Mononuclear cell (primary cell): ENCODE results near the gene FNDC3B. TPM values are rescaled to one million over a fixed set of nuclear protein-coding genes. Genes with fewer than 3 reads are reported as not detected.

Experiments used
- H3K27me3 ChIP-seq: 2 replicates; pipeline ENCODE4 v1.6.0; 2011; ENCODE audit warnings: low read length, control low read depth; ENCODE audit not compliant: insufficient read depth
- H3K4me1 ChIP-seq: 2 replicates; pipeline ENCODE4 v1.5.1; 2011; ENCODE audit warnings: mild to moderate bottlenecking, low read length, control low read depth; ENCODE audit not compliant: insufficient read depth
- H3K4me3 ChIP-seq: 2 replicates; pipeline ENCODE4 v1.5.1; 2011; ENCODE audit warnings: mild to moderate bottlenecking, low read length, moderate library complexity
- H3K9me3 ChIP-seq: 2 replicates; pipeline ENCODE4 v1.5.1; 2011; ENCODE audit warnings: low read depth, mild to moderate bottlenecking, control low read depth, low read length
- total RNA-seq: library from RNA; depleted of rRNA; stranded (reverse); fragments of >200 nt; gene quantifications from one replicate; pipeline ENCODE4 v1.2.3, GENCODE V29; 2012

FNDC3B gene
- total RNA-seq, 1 donor = 46.1 TPM

DNA sequence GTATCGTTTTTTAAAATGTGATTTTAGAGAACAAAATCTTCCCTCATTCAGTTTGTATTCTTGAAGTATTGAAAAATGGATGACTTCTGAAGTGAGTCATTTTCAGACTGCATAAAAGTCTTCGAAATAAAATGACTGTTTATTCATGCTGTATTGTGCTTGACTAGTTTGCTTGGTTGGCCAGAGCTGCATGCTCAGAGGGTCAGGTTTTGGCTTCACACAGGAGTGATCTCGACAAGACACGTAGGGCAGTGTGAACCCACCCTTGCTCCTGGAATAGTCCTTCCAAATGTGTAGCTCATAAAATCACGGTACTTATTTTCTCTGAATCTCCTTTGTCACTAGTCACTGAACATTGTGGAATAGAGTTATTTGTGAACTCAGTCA lies 73.3 kb downstream of the FNDC3B start:
- no peaks in the 10 kb centered on the region for H3K27me3 ChIP-seq
- no peak overlapping the region for H3K4me3 ChIP-seq
- H3K4me1 ChIP-seq = peaks cover 29% of the 10 kb centered on the region
- H3K9me3 ChIP-seq = no peaks in the 10 kb centered on the region

GRCh38 chr3:172113710-172114109 lies 74.3 kb downstream of the FNDC3B start:
- no peaks in the 10 kb centered on the region for H3K9me3 ChIP-seq
- H3K4me1 ChIP-seq = peaks cover 28% of the 10 kb centered on the region
- no peak overlapping the region for H3K4me3 ChIP-seq
- no peaks in the 10 kb centered on the region for H3K27me3 ChIP-seq

DNA sequence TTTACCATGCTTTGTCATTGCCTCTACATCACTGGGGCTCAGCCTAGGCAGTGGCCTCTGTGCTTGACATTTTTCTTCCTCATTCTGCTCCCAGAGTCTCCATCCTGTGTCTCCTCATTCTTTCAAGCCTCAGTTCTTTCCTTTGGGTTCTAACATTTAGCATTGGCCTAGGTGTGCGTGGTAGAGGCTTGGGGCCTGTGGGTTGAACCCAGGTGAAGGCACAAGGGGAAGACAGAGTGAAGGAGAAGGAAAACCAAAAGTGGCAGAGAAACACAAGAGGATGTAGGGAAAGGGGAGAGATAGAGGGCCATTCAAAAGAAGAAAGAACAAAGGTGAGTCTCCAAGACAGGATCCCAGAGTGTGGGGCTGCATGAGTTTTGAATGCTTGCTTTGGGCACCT lies 75.7 kb downstream of the FNDC3B start:
- no peak overlapping the region for H3K4me3 ChIP-seq
- no peaks in the 10 kb centered on the region for H3K9me3 ChIP-seq
- peaks cover 21% of the 10 kb centered on the region for H3K4me1 ChIP-seq
- no peaks in the 10 kb centered on the region for H3K27me3 ChIP-seq

GRCh38 chr3:172115787-172116186 lies 76.4 kb downstream of the FNDC3B start:
- no peaks in the 10 kb centered on the region for H3K9me3 ChIP-seq
- H3K4me3 ChIP-seq = no peak overlapping the region
- H3K4me1 ChIP-seq = peaks cover 21% of the 10 kb centered on the region
- no peaks in the 10 kb centered on the region for H3K27me3 ChIP-seq

GRCh38 chr3:172118019-172118418 lies 78.6 kb downstream of the FNDC3B start:
- H3K4me3 ChIP-seq = no peak overlapping the region
- no peaks in the 10 kb centered on the region for H3K27me3 ChIP-seq
- H3K9me3 ChIP-seq = no peaks in the 10 kb centered on the region
- H3K4me1 ChIP-seq = peaks cover 21% of the 10 kb centered on the region

- no peak overlapping the region for H3K4me3 ChIP-seq
- H3K27me3 ChIP-seq = no peaks in the 10 kb centered on the region
- H3K4me1 ChIP-seq = peaks cover 10% of the 10 kb centered on the region
- H3K9me3 ChIP-seq = no peaks in the 10 kb centered on the region
These were observed 80.0 kb downstream of the FNDC3B start for GRCh38 chr3:172119266-172119969.

DNA sequence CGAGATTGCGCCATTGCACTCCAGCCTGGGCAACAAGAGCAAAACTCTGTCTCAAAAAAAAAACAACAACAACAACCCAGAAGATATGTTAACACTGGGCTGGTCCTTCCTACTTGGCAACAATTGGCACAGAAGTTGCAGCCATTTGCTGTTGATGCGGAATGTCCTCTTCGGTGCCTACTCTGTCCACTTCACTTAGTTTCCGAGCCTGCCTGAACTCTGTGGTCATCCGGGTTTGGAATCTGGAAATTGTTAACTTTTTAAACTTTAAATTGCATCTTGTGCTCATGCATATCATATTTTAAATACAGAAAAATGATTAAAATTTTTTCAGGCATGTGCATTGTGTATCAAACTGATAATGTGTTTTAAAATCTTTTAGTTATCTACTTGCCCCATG lies 81.5 kb downstream of the FNDC3B start:
- no peak overlapping the region for H3K4me3 ChIP-seq
- H3K9me3 ChIP-seq = no peaks in the 10 kb centered on the region
- peaks cover 18% of the 10 kb centered on the region for H3K4me1 ChIP-seq
- no peaks in the 10 kb centered on the region for H3K27me3 ChIP-seq

DNA sequence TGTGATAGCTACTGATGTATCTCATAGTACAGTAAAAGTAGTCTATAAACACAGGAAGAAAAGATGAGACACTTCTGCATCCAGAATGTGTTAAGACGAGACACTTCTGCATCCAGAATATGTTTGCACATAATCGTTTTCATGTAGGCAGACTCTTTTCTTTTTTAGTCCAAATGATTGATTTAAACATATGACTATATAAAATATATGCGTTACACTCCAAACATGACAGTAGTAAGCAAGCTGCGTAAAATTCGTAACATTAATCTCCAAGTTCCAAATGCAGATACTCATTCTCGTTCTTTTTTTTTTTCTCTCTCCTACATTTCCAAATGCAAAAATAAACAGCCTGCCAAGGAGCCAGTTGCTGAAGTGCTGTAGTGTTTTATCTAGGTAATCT lies 82.6 kb downstream of the FNDC3B start:
- no peaks in the 10 kb centered on the region for H3K9me3 ChIP-seq

GRCh38 chr3:172124271-172124670 lies 84.9 kb downstream of the FNDC3B start:
- no peaks in the 10 kb centered on the region for H3K9me3 ChIP-seq
- no peaks in the 10 kb centered on the region for H3K27me3 ChIP-seq
- H3K4me1 ChIP-seq = peaks cover 42% of the 10 kb centered on the region
- no peak overlapping the region for H3K4me3 ChIP-seq

More for the DNA sequence above, 82.6 kb downstream of the FNDC3B start:
- no peak overlapping the region for H3K4me3 ChIP-seq
- no peaks in the 10 kb centered on the region for H3K27me3 ChIP-seq
- H3K4me1 ChIP-seq = peaks cover 28% of the 10 kb centered on the region

GRCh38 chr3:172125053-172125452 lies 85.7 kb downstream of the FNDC3B start:
- H3K4me1 ChIP-seq = peaks cover 46% of the 10 kb centered on the region
- no peaks in the 10 kb centered on the region for H3K9me3 ChIP-seq
- H3K27me3 ChIP-seq = no peaks in the 10 kb centered on the region

GRCh38 chr3:172125963-172126457 lies 86.6 kb downstream of the FNDC3B start:
- Histone ChIP-seq H3K27me3 (no peaks in the 10 kb centered on the region), H3K4me3 (no peak overlapping the region), H3K4me1 (peaks cover 56% of the 10 kb centered on the region), H3K9me3 (no peaks in the 10 kb centered on the region)

More at GRCh38 chr3:172125053-172125452, 85.7 kb downstream of the FNDC3B start:
- H3K4me3 ChIP-seq = no peak overlapping the region

- H3K27me3 ChIP-seq = no peaks in the 10 kb centered on the region
- H3K4me1 ChIP-seq = peaks cover 60% of the 10 kb centered on the region
- H3K9me3 ChIP-seq = no peaks in the 10 kb centered on the region
- no peak overlapping the region for H3K4me3 ChIP-seq
These were observed 87.4 kb downstream of the FNDC3B start for GRCh38 chr3:172126741-172127140.

DNA sequence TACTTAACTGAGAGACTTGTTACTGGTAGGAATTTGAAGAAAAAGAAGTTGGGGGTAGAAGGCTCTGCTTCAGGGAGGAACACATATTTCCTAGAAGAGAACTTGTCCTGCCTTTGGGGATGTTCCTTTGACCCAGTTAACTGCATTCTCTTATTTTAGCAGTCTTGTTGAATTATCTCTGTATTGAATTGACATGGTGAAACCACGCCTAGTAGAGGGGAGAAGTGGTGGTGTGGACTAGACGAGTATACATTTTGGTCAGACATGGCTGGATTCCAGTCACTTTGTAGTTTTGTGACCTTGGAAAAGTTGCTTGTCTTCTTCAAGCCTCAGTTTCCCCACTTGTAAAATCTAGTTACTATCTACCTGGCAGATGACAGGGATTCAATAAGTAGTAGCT lies 87.8 kb downstream of the FNDC3B start:
- H3K4me3 ChIP-seq = no peak overlapping the region
- H3K27me3 ChIP-seq = no peaks in the 10 kb centered on the region
- no peaks in the 10 kb centered on the region for H3K9me3 ChIP-seq
- peaks cover 64% of the 10 kb centered on the region for H3K4me1 ChIP-seq

DNA sequence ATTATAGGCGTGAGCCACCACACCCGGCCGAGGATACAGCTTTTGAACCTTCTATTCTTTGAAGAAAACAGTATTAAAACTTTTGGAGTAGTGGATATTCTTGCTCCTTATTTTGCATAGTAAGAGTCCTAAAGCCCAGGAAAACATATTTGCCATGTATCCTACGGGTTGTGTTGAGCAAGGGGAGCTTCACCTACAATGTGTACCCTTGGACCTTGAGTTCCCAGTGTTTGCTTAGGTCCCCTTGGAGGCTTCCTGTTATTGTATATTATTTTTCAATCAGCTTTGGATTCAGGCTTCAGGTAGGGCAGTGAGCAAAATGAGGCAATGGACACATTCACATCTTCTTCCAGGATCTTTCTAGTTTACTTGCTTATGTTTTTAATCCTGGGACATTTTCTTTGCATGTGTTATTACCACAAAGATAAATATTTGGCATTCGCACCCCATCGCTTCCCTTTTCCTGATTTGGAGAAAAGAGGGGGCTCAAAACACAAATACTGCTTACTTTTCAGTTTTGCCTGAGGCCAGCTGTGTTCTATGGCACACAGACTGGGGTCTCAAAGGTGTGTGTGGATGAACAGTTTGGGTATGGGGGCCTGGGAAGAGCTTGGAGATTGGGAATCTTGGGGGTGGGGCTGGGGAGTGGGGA lies 88.7 kb downstream of the FNDC3B start:
- Histone ChIP-seq H3K27me3 (no peaks in the 10 kb centered on the region), H3K4me3 (no peak overlapping the region), H3K4me1 (peaks cover 69% of the 10 kb centered on the region), H3K9me3 (no peaks in the 10 kb centered on the region)

GRCh38 chr3:172128858-172129257 lies 89.5 kb downstream of the FNDC3B start:
- H3K27me3 ChIP-seq = no peaks in the 10 kb centered on the region
- H3K4me1 ChIP-seq = peaks cover 72% of the 10 kb centered on the region
- no peak overlapping the region for H3K4me3 ChIP-seq
- no peaks in the 10 kb centered on the region for H3K9me3 ChIP-seq

GRCh38 chr3:172129498-172129849 lies 90.1 kb downstream of the FNDC3B start:
- H3K9me3 ChIP-seq = no peaks in the 10 kb centered on the region
- peaks cover 76% of the 10 kb centered on the region for H3K4me1 ChIP-seq
- H3K4me3 ChIP-seq = no peak overlapping the region
- H3K27me3 ChIP-seq = no peaks in the 10 kb centered on the region
